HEK293T (cell line): Measurements from ENCODE around the gene CDH5.

Experiments used
- BHLHE40 ChIP-seq: fragments of 450-650 bp; IDR thresholded peaks from 2 replicates; pipeline ENCODE4 v1.6.1; 2016; ENCODE audit warnings: mild to moderate bottlenecking, moderate library complexity, borderline replicate concordance
- FOXA1 ChIP-seq: fragments of 450-650 bp; IDR thresholded peaks from 2 replicates; pipeline ENCODE4 v1.6.1; 2016; ENCODE audit warnings: mild to moderate bottlenecking
- SUZ12 ChIP-seq: fragments of 450-650 bp; IDR thresholded peaks from 2 replicates; pipeline ENCODE4 v1.6.1; 2016; ENCODE audit warnings: mild to moderate bottlenecking

DNA sequence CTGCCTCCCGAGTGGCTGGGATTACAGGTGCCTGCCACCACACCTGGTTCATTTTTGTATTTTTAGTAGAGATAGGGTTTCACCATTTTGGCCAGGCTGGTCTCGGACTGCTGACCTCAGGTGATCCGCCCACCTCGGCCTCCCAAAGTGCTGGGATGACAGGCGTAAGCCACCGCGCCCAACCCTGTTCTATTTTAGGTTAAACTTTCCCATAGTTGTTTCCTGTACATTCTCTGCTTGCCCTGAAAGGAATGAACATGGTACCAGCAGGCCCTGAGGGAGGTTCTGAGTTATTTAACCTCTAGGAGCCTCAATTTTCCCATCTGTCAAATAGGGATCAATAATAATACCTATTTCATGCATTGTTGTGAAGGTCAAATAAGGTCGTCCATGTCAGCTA is 11.0 kb upstream of the CDH5 start:
- TF ChIP-seq SUZ12 (no peak), FOXA1 (no peak), BHLHE40 (no peak)
